Measurements from ENCODE around the gene OCEL1.

DNA sequence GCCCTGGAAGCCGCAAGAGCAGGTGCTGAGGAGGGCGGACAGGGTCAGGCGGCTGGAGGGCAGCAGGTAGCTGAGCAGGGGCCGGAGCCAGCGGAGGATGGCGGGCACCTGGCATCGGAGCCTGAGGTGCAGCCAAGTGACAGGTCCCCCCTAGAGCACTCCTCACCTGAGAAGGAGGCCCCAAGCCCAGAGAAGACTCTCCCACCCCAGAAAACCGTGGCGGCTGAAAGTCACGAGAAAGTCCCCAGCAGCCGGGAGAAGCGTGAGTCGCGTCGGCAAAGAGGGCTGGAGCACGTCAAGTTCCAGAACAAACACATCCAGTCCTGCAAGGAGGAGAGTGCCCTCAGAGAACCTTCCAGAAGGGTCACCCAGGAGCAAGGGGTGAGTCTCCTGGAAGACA, 31.4 kb upstream of the OCEL1 start:
- no peak for TF ChIP-seq EZH2 (optimal IDR thresholded peaks at IDR 0.05; ENCODE audit: low read depth, low read length)
- no peak for TF ChIP-seq CTCF (IDR thresholded peaks at IDR 0.05; ENCODE audit: low read length)
- TF ChIP-seq EZH2phosphoT487 (IDR thresholded peaks at IDR 0.05; ENCODE audit: low read length), result no peak

Measured in MM.1S (cell line).